Measurements from ENCODE around the gene ADGRF3.
A peak's percentile ranks its signal among the peaks of the same experiment; 100 is the strongest.
"Not testable (repeated sequence)": the region's sequence is repeated elsewhere in the genome, so short reads cannot be mapped to it uniquely, and the experiment has no call there.

The ADGRF3 gene, protein sequence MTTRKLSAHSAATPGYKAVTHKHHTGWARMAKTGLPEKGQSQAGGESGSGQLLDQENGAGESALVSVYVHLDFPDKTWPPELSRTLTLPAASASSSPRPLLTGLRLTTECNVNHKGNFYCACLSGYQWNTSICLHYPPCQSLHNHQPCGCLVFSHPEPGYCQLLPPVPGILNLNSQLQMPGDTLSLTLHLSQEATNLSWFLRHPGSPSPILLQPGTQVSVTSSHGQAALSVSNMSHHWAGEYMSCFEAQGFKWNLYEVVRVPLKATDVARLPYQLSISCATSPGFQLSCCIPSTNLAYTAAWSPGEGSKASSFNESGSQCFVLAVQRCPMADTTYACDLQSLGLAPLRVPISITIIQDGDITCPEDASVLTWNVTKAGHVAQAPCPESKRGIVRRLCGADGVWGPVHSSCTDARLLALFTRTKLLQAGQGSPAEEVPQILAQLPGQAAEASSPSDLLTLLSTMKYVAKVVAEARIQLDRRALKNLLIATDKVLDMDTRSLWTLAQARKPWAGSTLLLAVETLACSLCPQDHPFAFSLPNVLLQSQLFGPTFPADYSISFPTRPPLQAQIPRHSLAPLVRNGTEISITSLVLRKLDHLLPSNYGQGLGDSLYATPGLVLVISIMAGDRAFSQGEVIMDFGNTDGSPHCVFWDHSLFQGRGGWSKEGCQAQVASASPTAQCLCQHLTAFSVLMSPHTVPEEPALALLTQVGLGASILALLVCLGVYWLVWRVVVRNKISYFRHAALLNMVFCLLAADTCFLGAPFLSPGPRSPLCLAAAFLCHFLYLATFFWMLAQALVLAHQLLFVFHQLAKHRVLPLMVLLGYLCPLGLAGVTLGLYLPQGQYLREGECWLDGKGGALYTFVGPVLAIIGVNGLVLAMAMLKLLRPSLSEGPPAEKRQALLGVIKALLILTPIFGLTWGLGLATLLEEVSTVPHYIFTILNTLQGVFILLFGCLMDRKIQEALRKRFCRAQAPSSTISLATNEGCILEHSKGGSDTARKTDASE

DNA sequence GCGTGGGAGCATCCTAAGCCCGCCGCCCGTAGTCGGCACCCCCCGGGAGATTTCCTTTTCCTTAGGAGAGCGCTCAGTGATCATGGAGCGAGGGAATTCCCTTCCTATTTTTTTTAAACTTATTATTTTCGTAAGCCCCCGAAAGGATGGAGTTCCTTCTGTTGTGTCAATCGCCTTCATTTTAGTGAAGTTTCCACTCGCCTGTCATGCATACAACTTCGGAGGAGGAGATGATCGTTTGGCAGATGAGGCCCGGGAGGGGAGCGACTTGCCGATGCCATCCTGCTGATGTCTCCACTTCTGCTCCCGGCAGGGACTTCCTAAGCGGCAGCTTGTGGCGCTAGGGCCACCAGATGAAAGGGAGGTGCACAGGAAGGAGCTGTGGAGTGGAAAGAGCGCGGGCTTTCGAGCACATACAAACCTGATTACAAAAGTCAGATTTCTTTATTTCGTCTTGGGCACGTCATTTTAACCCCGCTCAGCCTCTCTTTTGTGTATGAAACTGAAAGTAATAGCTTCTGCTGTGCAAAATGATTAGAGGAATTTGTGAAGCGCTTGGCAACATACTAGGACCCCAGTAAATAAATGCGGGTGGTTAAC lies at the start of gene ADGRF3:
ADGRF3 (minus strand) TSS at position 336 of the 600 bp plus-strand sequence. CDS start 555 bp downstream, outside the sequence.
- no peaks in the 10 kb centered on the region for H3K9me3 Mint-ChIP-seq
- H3K4me1 Mint-ChIP-seq (ENCODE audit: low read depth): peaks cover 24% of the 10 kb centered on the region
- H3K36me3 Mint-ChIP-seq (ENCODE audit: low read depth): peaks cover 10% of the 10 kb centered on the region
- H3K27me3 Mint-ChIP-seq (ENCODE audit: low read depth): no peaks in the 10 kb centered on the region
- H3K4me3 Mint-ChIP-seq: peak within 1 kb of the TSS; percentile 98
- H3K27ac Mint-ChIP-seq: peak within 1 kb of the TSS; percentile 97

- Mint-ChIP-seq H3K27ac (no peak overlapping the region), H3K4me1 (ENCODE audit: low read depth) (peaks cover 16% of the 10 kb centered on the region), H3K9me3 (no peaks in the 10 kb centered on the region), H3K27me3 (ENCODE audit: low read depth) (no peaks in the 10 kb centered on the region), H3K36me3 (ENCODE audit: low read depth) (peaks cover 12% of the 10 kb centered on the region), H3K4me3 (no peak overlapping the region)
These were observed 48.8 kb upstream of the ADGRF3 start for GRCh38 chr2:26395394-26395793.

- H3K9me3 Mint-ChIP-seq: no peaks in the 10 kb centered on the region
- H3K4me3 Mint-ChIP-seq: no peak overlapping the region
- H3K4me1 Mint-ChIP-seq (ENCODE audit: low read depth): peaks cover 12% of the 10 kb centered on the region
- H3K27ac Mint-ChIP-seq: no peak overlapping the region
- peaks cover 16% of the 10 kb centered on the region for H3K36me3 Mint-ChIP-seq (ENCODE audit: low read depth)
- no peaks in the 10 kb centered on the region for H3K27me3 Mint-ChIP-seq (ENCODE audit: low read depth)
These were observed 48.1 kb upstream of the ADGRF3 start for GRCh38 chr2:26394694-26395093.

DNA sequence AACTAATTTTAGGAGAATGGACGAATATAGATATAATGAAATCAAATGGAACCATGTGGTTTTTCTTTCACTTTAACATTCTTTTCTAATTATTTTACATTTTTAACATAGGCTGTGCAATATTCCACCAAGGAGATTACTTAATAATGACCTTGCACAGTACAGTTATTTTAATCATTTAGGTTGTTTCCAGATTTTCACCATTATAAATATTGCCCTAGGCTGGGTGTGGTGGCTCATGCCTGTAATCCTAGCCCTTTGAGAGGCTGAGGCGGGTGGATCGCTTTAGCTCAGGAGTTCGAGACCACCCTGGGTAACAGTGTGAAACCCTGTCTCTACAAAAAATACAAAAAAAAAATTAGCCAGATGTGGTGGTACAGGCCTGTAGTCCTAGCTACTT lies 40.6 kb upstream of the ADGRF3 start:
- no peak overlapping the region for H3K4me3 Mint-ChIP-seq

GRCh38 chr2:26384597-26384996 lies 38.0 kb upstream of the ADGRF3 start:
- H3K4me1 Mint-ChIP-seq (ENCODE audit: low read depth): peaks cover 9% of the 10 kb centered on the region

More for the DNA sequence above, 40.6 kb upstream of the ADGRF3 start:
- peaks cover 34% of the 10 kb centered on the region for H3K36me3 Mint-ChIP-seq (ENCODE audit: low read depth)
- H3K4me1 Mint-ChIP-seq (ENCODE audit: low read depth): peaks cover 6% of the 10 kb centered on the region
- no peak overlapping the region for H3K27ac Mint-ChIP-seq
- no peaks in the 10 kb centered on the region for H3K9me3 Mint-ChIP-seq
- H3K27me3 Mint-ChIP-seq (ENCODE audit: low read depth): no peaks in the 10 kb centered on the region

DNA sequence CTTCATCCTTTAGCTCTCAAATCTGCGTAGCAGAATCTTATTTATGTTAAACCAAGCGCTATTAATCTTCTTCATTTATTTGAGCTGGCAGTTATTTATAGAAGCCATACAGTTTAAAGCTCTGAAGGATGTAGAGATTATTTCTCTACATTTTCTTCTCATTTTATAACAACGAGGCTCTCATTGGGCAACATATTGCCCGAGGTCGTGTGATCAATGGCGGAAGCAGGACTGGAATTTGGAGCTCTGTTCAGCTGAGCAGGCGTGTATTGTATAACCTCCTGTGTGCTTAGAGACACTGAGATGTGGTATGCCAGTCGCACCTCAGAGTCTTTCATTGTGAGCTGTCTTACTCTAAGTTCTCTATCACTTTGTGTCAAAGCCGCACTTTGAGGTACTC lies 37.6 kb upstream of the ADGRF3 start:
- H3K4me1 Mint-ChIP-seq (ENCODE audit: low read depth): peaks cover 9% of the 10 kb centered on the region
- H3K27ac Mint-ChIP-seq: no peak overlapping the region
- H3K27me3 Mint-ChIP-seq (ENCODE audit: low read depth): no peaks in the 10 kb centered on the region
- peaks cover 28% of the 10 kb centered on the region for H3K36me3 Mint-ChIP-seq (ENCODE audit: low read depth)
- H3K9me3 Mint-ChIP-seq: no peaks in the 10 kb centered on the region
- H3K4me3 Mint-ChIP-seq: no peak overlapping the region

More at GRCh38 chr2:26384597-26384996, 38.0 kb upstream of the ADGRF3 start:
- Mint-ChIP-seq H3K27ac (no peak overlapping the region), H3K9me3 (no peaks in the 10 kb centered on the region), H3K27me3 (ENCODE audit: low read depth) (no peaks in the 10 kb centered on the region), H3K4me3 (no peak overlapping the region), H3K36me3 (ENCODE audit: low read depth) (peaks cover 32% of the 10 kb centered on the region)

DNA sequence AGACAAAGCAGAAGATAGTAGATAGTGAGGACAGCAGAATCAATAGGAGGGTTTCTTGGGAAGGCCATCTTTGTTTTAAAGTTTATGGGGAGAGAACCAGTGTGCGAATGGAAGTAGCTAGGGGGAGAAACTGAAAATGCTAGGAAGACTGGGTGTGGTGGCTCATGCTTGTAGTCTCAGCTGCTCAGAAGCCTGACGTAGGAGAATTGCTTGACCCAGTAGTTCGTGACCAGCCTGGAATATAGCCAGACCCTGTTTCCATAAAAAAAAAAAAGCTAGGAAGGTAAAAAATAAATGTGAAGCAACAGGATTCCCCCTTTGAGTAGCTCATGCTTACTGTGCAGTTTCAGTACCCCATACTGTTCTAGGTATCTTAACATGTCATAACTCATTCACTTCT lies 36.0 kb upstream of the ADGRF3 start:
- Mint-ChIP-seq H3K4me1 (ENCODE audit: low read depth) (peaks cover 21% of the 10 kb centered on the region), H3K27me3 (ENCODE audit: low read depth) (no peaks in the 10 kb centered on the region), H3K9me3 (no peaks in the 10 kb centered on the region), H3K36me3 (ENCODE audit: low read depth) (peaks cover 35% of the 10 kb centered on the region), H3K4me3 (no peak overlapping the region), H3K27ac (no peak overlapping the region)

GRCh38 chr2:26380281-26380680 lies 33.7 kb upstream of the ADGRF3 start:
- Mint-ChIP-seq H3K27me3 (ENCODE audit: low read depth) (no peaks in the 10 kb centered on the region), H3K9me3 (no peaks in the 10 kb centered on the region), H3K27ac (no peak overlapping the region), H3K4me1 (ENCODE audit: low read depth) (peaks cover 29% of the 10 kb centered on the region), H3K4me3 (no peak overlapping the region), H3K36me3 (ENCODE audit: low read depth) (peaks cover 32% of the 10 kb centered on the region)

- H3K4me3 Mint-ChIP-seq: peak overlapping the region; percentile 28
- H3K9me3 Mint-ChIP-seq: no peaks in the 10 kb centered on the region
- H3K36me3 Mint-ChIP-seq (ENCODE audit: low read depth): peaks cover 39% of the 10 kb centered on the region
- peak overlapping the region; percentile 80 for H3K27ac Mint-ChIP-seq
- peaks cover 22% of the 10 kb centered on the region for H3K4me1 Mint-ChIP-seq (ENCODE audit: low read depth)
- no peaks in the 10 kb centered on the region for H3K27me3 Mint-ChIP-seq (ENCODE audit: low read depth)
These were observed 30.2 kb upstream of the ADGRF3 start for GRCh38 chr2:26376799-26377198.

DNA sequence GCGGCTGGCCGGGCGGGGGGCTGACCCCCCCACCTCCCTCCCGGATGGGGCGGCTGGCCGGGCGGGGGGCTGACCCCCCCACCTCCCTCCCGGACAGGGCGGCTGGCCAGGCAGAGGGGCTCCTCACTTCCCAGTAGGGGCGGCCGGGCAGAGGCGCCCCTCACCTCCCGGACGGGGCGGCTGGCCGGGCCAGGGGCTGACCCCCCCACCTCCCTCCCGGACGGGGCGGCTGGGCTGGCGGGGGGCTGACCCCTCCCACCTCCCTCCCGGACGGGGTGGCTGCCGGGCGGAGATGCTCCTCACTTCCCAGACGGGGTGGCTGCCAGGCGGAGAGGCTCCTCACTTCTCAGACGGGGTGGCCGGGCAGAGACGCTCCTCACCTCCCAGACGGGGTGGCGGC lies 24.3 kb upstream of the ADGRF3 start:
- H3K9me3 Mint-ChIP-seq; H3K27me3 Mint-ChIP-seq (ENCODE audit: low read depth); H3K4me3 Mint-ChIP-seq; H3K27ac Mint-ChIP-seq; H3K4me1 Mint-ChIP-seq (ENCODE audit: low read depth): not testable (repeated sequence)
- peaks cover 39% of the 10 kb centered on the region for H3K36me3 Mint-ChIP-seq (ENCODE audit: low read depth)

DNA sequence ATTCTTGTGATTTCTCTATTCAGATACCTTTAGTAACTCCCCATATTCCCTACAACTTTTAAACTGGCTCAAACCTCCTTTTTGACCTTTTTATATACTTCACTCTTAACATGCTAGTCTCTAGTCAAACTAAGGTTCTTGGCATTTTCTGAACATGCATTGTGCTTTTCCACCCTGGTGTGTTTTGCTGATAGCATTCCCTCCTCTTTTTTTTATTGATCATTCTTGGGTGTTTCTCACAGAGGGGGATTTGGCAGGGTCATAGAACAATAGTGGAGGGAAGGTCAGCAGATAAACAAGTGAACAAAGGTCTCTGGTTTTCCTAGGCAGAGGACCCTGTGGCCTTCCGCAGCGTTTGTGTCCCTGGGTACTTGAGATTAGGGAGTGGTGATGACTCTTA lies 23.1 kb upstream of the ADGRF3 start:
- not testable (repeated sequence) for H3K4me1 Mint-ChIP-seq (ENCODE audit: low read depth); H3K27ac Mint-ChIP-seq; H3K27me3 Mint-ChIP-seq (ENCODE audit: low read depth); H3K4me3 Mint-ChIP-seq; H3K9me3 Mint-ChIP-seq
- peaks cover 37% of the 10 kb centered on the region for H3K36me3 Mint-ChIP-seq (ENCODE audit: low read depth)

GRCh38 chr2:26366957-26367356 lies 20.4 kb upstream of the ADGRF3 start:
- no peaks in the 10 kb centered on the region for H3K27me3 Mint-ChIP-seq (ENCODE audit: low read depth)
- H3K27ac Mint-ChIP-seq: no peak overlapping the region
- H3K9me3 Mint-ChIP-seq: no peaks in the 10 kb centered on the region
- no peak overlapping the region for H3K4me3 Mint-ChIP-seq
- H3K4me1 Mint-ChIP-seq (ENCODE audit: low read depth): peaks cover 11% of the 10 kb centered on the region
- H3K36me3 Mint-ChIP-seq (ENCODE audit: low read depth): peaks cover 23% of the 10 kb centered on the region

DNA sequence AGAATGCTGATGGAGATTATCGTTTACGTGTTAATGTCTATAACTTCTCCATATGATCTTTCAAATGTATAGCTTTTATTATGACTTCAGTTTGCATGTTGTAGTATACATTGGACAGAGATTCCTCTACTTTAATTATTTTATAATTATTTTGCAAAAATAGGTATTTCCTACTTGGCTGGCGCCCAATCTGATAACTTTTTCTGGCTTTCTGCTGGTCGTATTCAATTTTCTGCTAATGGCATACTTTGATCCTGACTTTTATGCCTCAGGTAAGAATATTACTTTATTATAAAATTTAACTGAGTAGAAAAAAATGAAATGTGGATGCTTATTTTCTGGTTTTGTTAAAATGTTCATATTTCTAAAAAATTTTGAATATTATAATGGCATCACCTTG lies 18.1 kb upstream of the ADGRF3 start:
- H3K27me3 Mint-ChIP-seq (ENCODE audit: low read depth): no peaks in the 10 kb centered on the region
- no peak overlapping the region for H3K4me3 Mint-ChIP-seq
- peaks cover 18% of the 10 kb centered on the region for H3K36me3 Mint-ChIP-seq (ENCODE audit: low read depth)
- peaks cover 14% of the 10 kb centered on the region for H3K4me1 Mint-ChIP-seq (ENCODE audit: low read depth)
- no peak overlapping the region for H3K27ac Mint-ChIP-seq
- no peaks in the 10 kb centered on the region for H3K9me3 Mint-ChIP-seq

DNA sequence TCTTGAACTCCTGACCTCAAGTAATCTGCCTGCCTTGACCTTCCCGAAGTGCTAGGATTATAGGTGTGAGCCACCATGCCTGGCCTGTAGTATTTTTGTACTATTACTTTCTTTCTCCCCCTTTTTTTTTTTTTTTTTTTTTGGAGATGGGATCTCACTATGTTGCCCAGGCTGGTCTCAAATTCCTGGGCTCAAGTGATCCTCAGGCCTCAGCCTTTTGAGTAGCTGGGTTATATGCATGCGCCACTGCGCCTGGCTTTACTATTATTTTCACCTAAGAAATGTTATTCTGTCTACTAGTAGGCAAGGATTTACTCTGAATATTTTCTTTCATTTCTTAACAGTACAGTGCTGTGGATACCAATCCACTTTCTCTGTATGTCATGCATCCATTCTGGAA lies 17.4 kb upstream of the ADGRF3 start:
- peaks cover 18% of the 10 kb centered on the region for H3K4me1 Mint-ChIP-seq (ENCODE audit: low read depth)
- no peaks in the 10 kb centered on the region for H3K27me3 Mint-ChIP-seq (ENCODE audit: low read depth)
- H3K27ac Mint-ChIP-seq: no peak overlapping the region
- no peaks in the 10 kb centered on the region for H3K9me3 Mint-ChIP-seq
- H3K36me3 Mint-ChIP-seq (ENCODE audit: low read depth): peaks cover 12% of the 10 kb centered on the region
- no peak overlapping the region for H3K4me3 Mint-ChIP-seq
